Mucosa of rectum (tissue), 2 donors: ENCODE measurements around the gene CLIP1.
"Not testable (repeated sequence)": the region's sequence is repeated elsewhere in the genome, so short reads cannot be mapped to it uniquely, and the experiment has no call there.

Source experiments
- H3K27ac ChIP-seq, 2 donors: one replicate each; pipeline ENCODE4 v1.7.0; 2013; ENCODE audit warnings: inconsistent platforms in 2 of 2, low read depth in 2 of 2, low read length in 2 of 2
- H3K27me3 ChIP-seq, 2 donors: one replicate each; pipeline ENCODE4 v1.7.0; 2013; ENCODE audit warnings: low read length in 2 of 2; ENCODE audit not compliant: control insufficient read depth in 2 of 2, insufficient read depth in 2 of 2
- H3K36me3 ChIP-seq, 2 donors: one replicate each; pipeline ENCODE4 v1.7.0; 2013; ENCODE audit warnings: low read length in 2 of 2; ENCODE audit not compliant: control insufficient read depth in 2 of 2, insufficient read depth in 2 of 2
- H3K4me1 ChIP-seq, 2 donors: one replicate each; pipeline ENCODE4 v1.7.0; 2013; ENCODE audit warnings: low read length in 2 of 2, mild to moderate bottlenecking in 1 of 2; ENCODE audit not compliant: control insufficient read depth in 2 of 2, insufficient read depth in 2 of 2
- H3K4me3 ChIP-seq, 2 donors: one replicate each; pipeline ENCODE4 v1.7.0; 2013; ENCODE audit warnings: low read length in 2 of 2
- H3K9ac ChIP-seq, 2 donors: one replicate each; pipeline ENCODE4 v1.7.0; 2013; ENCODE audit warnings: low read length in 2 of 2, low read depth in 1 of 2, mild to moderate bottlenecking in 1 of 2
- H3K9me3 ChIP-seq, 2 donors: one replicate each; pipeline ENCODE4 v1.7.0; 2013; ENCODE audit warnings: low read length in 2 of 2; ENCODE audit not compliant: control insufficient read depth in 2 of 2
- donor health status: healthy.
- donor health status: Normal muscosa, but diverticular disease.

CLIP1 gene

GRCh38 chr12:122421821-122422729 lies at the start of gene CLIP1:
Gene CLIP1 (minus strand): TSS chr12:122422669. CDS start chr12:122380452, 42,217 bp downstream.
- Histone ChIP-seq H3K36me3 (no peaks in the 10 kb centered on the region), H3K4me3 (peak within 1 kb of the TSS; percentile 68 to 92), H3K27me3 (no peaks in the 10 kb centered on the region), H3K9me3 (no peaks in the 10 kb centered on the region), H3K9ac (peak within 1 kb of the TSS; percentile 80 to 92), H3K4me1 (peaks cover 13 to 19% of the 10 kb centered on the region in 2 donors), H3K27ac (peak within 1 kb of the TSS; percentile 87 to 88)

- Histone ChIP-seq H3K36me3 (peaks cover 25 to 28% of the 10 kb centered on the region in 2 donors), H3K9ac (no peak overlapping the region), H3K27ac (peak overlapping the region in 1 of 2 donors; percentile 21), H3K9me3 (no peaks in the 10 kb centered on the region), H3K4me1 (no peaks in the 10 kb centered on the region), H3K4me3 (no peak overlapping the region), H3K27me3 (no peaks in the 10 kb centered on the region)
Measured at GRCh38 chr12:122471324-122472226, 49.1 kb upstream of the CLIP1 start.

- H3K4me1 ChIP-seq, H3K27me3 ChIP-seq, H3K9ac ChIP-seq, H3K27ac ChIP-seq, H3K4me3 ChIP-seq, H3K9me3 ChIP-seq: not testable (repeated sequence)
- peaks cover 16 to 18% of the 10 kb centered on the region in 2 donors for H3K36me3 ChIP-seq
Measured at GRCh38 chr12:122470576-122470975, 48.1 kb upstream of the CLIP1 start.

- peaks cover 13 to 14% of the 10 kb centered on the region in 2 donors for H3K36me3 ChIP-seq
- H3K9me3 ChIP-seq, H3K9ac ChIP-seq, H3K27me3 ChIP-seq, H3K4me3 ChIP-seq, H3K27ac ChIP-seq, H3K4me1 ChIP-seq: not testable (repeated sequence)
Measured at GRCh38 chr12:122469856-122470255, 47.4 kb upstream of the CLIP1 start.

GRCh38 chr12:122467983-122468382 lies 45.5 kb upstream of the CLIP1 start:
- Histone ChIP-seq H3K9ac (no peak overlapping the region), H3K27ac (no peak overlapping the region), H3K9me3 (no peaks in the 10 kb centered on the region), H3K4me1 (no peaks in the 10 kb centered on the region), H3K4me3 (no peak overlapping the region), H3K36me3 (peaks cover 0 to 3% of the 10 kb centered on the region in 2 donors), H3K27me3 (no peaks in the 10 kb centered on the region)

GRCh38 chr12:122464317-122465042 lies 42.0 kb upstream of the CLIP1 start:
- H3K36me3 ChIP-seq, H3K9ac ChIP-seq, H3K27ac ChIP-seq, H3K4me3 ChIP-seq, H3K4me1 ChIP-seq, H3K9me3 ChIP-seq, H3K27me3 ChIP-seq: not testable (repeated sequence)

GRCh38 chr12:122460641-122461040 lies 38.2 kb upstream of the CLIP1 start:
- Histone ChIP-seq H3K27ac (no peak overlapping the region), H3K4me3 (no peak overlapping the region), H3K9me3 (no peaks in the 10 kb centered on the region), H3K36me3 (no peaks in the 10 kb centered on the region), H3K27me3 (no peaks in the 10 kb centered on the region), H3K4me1 (peaks cover 4% of the 10 kb centered on the region in 2 donors), H3K9ac (no peak overlapping the region)

GRCh38 chr12:122460061-122460460 lies 37.6 kb upstream of the CLIP1 start:
- Histone ChIP-seq H3K4me3 (no peak overlapping the region), H3K27me3 (no peaks in the 10 kb centered on the region), H3K27ac (no peak overlapping the region), H3K9ac (no peak overlapping the region), H3K36me3 (no peaks in the 10 kb centered on the region), H3K9me3 (no peaks in the 10 kb centered on the region), H3K4me1 (peaks cover 4% of the 10 kb centered on the region in 2 donors)

GRCh38 chr12:122459211-122459610 lies 36.7 kb upstream of the CLIP1 start:
- Histone ChIP-seq H3K4me1 (peaks cover 4% of the 10 kb centered on the region in 2 donors), H3K9me3 (no peaks in the 10 kb centered on the region), H3K27me3 (no peaks in the 10 kb centered on the region), H3K9ac (no peak overlapping the region), H3K4me3 (no peak overlapping the region), H3K36me3 (no peaks in the 10 kb centered on the region), H3K27ac (no peak overlapping the region)
